ENCODE measurements around the gene WDR4. TPM values are rescaled to one million over a fixed set of nuclear protein-coding genes. Genes with fewer than 3 reads are reported as not detected.
A peak's percentile ranks its signal among the peaks of the same experiment; 100 is the strongest.

Gene WDR4
- total and polyA plus RNA-seq, 9 of the 15 experiments (the other 6 are each of a cell fraction or from before 2014, with no cell fraction given), result 5.4 to 95.4 (median 32.1) TPM

GRCh38 chr21:42878993-42879787 is at the start of gene WDR4 (continued):
- TF ChIP-seq TAF15 (IDR thresholded peaks at IDR 0.05; ENCODE audit: low read depth, low read length) (0 out of 2 replicates have a peak, but pooled peaks have one; percentile 63), RERE (CRISPR knock-in tag; IDR thresholded peaks at IDR 0.05; ENCODE audit: borderline replicate concordance) (peak; percentile 43; the same call in 1 of the 2 replicates), NKRF (IDR thresholded peaks at IDR 0.05; ENCODE audit: borderline replicate concordance) (peak; percentile 100), MCM5 (IDR thresholded peaks at IDR 0.05; ENCODE audit: low read depth) (no peak), DLX4 (CRISPR knock-in tag; IDR thresholded peaks at IDR 0.05) (no peak), NCOA6 (IDR thresholded peaks at IDR 0.05) (no peak), ZNF398 (CRISPR knock-in tag; IDR thresholded peaks at IDR 0.05) (no peak), FOXK2 (conservative IDR thresholded peaks at IDR 0.05 in 1 of 2, IDR thresholded peaks at IDR 0.05 in 1 of 2; ENCODE audit: low read depth in 2 of 2) (peak; percentile 94 to 95), ZNF324 (CRISPR knock-in tag; IDR thresholded peaks at IDR 0.05) (no peak), MTA2 (IDR thresholded peaks at IDR 0.05; ENCODE audit: low read depth) (no peak), RBBP5 (IDR thresholded peaks at IDR 0.05; ENCODE audit: borderline replicate concordance, insufficient read depth, low read length, poor library complexity, severe bottlenecking) (peak; percentile 96), TSHZ1 (CRISPR knock-in tag; IDR thresholded peaks at IDR 0.05) (no peak), SNIP1 (IDR thresholded peaks at IDR 0.05; ENCODE audit: low read depth) (no peak)
